GM12801 (cell line): ENCODE data around the gene DMRTA2.

ENCODE experiments used
- TF ChIP-seq, protein P1 (sequence below): IDR thresholded peaks from one replicate; pipeline ENCODE4 v1.5.1; 2011; ENCODE audit warnings: control low read depth; ENCODE audit not compliant: insufficient read length; ENCODE audit errors: extremely low read depth

DMRTA2 gene

DNA sequence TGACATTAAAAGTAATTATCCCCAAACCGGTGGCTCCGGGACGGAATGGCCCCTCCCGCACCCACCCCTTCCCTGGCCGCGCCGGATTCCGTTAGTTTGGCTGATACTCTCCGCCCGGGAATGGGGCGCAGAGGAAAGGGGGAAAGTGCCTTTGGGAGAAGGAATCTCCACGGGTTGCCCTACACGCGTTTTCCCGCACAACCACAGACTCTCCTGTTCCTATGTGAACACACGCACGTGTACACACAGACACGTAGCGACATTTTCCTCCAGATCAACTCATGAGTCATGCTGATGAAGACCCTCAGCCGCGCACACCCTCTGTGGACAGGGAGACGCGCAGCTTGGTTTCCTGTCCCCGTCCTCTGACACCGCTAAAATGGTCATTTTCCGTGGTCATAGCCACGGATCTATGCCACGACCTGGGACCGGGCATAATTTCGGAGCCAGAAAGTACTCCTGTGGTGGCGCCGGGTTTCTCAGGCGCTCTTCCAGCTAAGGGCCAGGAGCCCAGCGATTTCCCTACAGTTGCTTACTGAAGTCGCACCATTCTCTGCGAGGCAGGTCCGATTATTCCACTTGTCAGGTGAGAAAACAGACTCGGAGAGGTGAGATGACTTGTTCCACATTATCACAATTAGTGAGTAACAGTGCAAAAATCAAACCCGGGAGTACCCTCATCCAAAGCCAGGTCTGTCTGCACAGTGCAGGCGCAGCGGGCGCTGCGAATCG lies 4.0 kb upstream of the DMRTA2 start:
- TF ChIP-seq, protein P1, sequence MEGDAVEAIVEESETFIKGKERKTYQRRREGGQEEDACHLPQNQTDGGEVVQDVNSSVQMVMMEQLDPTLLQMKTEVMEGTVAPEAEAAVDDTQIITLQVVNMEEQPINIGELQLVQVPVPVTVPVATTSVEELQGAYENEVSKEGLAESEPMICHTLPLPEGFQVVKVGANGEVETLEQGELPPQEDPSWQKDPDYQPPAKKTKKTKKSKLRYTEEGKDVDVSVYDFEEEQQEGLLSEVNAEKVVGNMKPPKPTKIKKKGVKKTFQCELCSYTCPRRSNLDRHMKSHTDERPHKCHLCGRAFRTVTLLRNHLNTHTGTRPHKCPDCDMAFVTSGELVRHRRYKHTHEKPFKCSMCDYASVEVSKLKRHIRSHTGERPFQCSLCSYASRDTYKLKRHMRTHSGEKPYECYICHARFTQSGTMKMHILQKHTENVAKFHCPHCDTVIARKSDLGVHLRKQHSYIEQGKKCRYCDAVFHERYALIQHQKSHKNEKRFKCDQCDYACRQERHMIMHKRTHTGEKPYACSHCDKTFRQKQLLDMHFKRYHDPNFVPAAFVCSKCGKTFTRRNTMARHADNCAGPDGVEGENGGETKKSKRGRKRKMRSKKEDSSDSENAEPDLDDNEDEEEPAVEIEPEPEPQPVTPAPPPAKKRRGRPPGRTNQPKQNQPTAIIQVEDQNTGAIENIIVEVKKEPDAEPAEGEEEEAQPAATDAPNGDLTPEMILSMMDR: no peak

DNA sequence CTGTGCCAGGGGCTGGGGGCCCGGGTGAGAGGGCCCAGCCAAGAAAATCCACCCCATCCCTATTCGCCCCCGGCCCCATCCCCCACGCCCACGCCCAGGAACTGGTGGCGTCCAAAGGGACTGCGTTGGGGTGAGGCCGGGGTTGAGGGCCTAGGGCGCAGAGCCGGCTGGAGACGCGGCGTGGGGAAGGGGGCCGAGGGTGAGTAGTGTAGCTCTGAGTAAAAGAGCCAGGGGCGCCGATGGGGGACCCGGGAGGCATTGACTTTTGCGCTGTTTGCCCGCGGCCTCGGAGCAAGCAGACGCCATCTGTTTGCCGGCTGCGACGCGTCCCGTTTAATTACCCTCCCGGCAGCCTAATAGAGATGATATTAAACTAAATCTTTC lies 3.5 kb upstream of the DMRTA2 start:
- TF ChIP-seq, protein P1: no peak

DNA sequence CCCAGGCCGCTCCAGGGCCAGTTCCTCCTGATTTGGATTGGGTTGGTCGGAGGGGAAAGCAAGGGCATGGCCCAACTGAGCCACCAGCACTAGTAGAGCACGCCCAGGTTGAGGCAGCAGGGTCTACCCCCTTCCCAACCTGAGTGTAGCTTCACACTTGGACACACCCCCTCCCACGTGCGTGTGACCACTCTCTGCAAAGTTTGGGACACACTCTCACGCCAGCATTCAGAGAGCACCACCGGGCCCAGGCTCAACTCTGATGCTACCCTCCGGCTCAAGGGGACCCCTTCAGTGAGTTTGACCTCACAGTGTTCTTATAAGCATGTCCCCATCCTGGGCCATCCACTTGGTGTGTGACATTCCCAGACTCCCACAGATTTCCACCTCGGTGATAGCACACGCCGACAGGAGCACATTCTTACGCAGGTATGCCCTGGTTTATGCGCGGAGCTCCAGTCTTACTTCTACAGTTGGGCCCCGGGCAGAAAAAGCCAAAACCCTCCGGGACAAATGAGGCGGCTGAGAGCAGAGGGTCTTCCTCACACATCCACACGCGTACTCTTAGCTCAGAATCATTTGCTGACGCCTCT lies 3.0 kb upstream of the DMRTA2 start:
- TF ChIP-seq, protein P1: no peak

DNA sequence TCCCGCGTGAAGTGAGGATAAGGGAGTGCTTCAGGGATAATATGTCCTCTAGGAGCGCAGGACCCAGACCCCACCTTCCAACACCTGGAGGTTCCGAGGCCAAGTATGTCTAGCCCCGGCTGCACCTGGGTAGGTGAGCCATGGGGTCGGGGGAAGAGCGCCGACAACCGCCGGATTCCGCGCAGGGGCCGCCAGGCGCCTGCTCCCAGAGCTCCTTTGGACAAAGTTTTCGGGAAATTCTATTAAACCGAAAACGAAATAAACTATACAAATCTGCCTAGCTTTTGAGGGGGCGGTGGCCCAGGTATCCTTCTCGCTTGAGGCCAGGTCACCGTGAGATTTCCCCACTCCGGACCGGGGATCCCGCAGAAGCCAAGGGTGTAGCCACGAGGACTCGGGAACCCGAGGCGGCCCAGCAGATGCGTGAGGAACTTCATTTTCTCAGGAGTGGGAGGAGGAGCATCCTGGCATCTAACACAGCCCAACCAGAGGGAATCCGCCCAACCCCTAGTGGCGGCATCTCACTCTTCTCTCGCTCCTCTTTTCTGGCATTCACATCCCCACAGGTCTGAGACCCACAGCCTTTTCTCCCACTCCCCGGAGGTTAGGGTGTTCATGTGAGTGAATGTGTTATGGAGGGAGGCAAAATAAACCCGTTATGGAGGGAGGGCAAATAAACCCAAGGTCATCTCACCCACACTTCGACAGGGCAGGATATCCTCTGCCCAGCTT lies 2.3 kb upstream of the DMRTA2 start:
- TF ChIP-seq, protein P1: no peak

DNA sequence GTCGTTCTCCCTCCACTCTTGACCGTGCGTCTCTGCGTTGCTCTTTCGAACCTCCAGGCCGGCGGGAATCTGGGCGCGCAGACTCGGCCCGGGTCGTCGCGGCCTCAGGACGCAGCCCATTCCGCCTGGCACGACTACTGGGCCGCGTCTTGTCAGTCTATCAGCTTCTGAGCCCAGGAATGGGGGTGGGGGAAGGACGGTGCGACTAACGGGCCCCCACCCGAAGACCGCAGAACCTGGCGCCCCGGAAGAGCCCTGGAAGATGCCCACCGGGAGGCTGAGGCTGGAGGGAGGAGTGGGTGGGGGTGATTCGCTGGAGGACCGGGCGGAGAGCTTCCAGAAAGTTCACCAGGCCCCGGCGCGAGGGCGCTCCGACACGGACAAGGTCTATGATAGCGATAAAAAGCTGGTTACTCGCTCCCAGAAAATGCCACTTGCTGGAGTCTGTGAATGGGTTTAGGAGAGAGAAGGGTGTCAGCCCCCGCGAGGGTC lies 1.7 kb upstream of the DMRTA2 start:
- TF ChIP-seq, protein P1: no peak

DNA sequence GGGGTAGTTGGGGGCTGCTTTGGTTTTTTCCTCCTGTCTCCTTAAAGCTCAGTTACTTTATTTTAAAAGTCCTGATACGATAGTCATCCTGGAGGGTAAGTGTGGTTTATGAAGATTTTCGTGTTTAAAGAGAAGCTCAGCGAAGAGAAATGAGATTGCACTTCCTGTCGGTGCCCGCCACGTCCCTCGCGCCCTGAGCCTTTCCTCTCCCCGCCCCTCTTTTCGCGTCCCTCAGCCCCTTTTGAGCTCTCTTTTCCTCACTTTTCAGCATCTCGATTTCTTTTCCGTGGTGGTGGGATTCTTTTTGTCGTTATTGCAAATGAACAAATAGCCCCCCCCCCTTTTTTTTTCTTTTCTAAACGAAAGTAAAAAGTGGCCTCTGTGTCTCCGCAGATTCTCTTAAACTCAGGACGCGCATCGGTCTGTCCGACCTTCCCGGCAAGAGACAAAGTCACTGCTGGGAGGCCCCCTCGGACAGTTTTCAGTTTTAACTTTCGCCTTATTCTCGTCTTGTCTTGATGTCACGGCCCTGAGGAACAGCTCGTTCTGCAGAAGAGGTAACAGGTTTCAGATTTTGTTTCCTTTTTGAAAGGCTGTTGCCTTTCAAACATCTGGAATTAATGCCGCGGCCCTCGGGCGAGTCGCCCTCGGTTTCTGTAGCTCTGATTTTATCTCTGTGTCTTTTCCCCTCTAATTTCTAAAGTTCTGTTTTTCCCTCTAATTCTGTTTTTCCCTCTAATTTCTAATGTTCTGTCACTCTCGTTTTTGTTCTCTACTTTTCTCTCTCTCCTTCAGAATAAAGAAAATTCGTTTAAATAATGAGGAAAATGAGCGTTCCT lies 1.0 kb upstream of the DMRTA2 start:
- TF ChIP-seq, protein P1: no peak

DNA sequence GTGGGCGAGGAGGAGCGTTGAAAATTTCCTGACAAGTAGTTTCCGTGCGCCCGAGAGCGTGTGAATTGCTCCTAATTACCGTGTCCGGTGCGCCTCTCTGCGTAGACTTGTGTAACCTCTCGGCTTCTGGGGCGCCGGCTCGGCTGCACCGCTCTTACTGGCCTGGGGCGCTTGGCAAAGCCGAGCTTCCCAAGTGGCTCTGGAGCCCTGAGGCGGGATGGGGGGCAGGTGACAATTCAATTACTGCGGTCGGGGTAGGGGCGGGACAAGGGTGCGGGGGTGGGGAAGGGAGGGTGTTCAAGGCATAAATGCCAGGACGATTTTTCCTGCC lies 392 bp upstream of the DMRTA2 start:
- TF ChIP-seq, protein P1: no peak
